ENCODE data around the gene LAMA3. TPM values are rescaled to one million over a fixed set of nuclear protein-coding genes. Genes with fewer than 3 reads are reported as not detected.

LAMA3 gene
- total and polyA plus RNA-seq, 10 donors, result 1.3 to 7.1 (median 3.0) TPM

GRCh38 chr18:23735021-23735464, 45.8 kb downstream of the LAMA3 start:
- Histone ChIP-seq H3K27me3 (replicated peaks in 1 of 7) (peaks cover 0 to 22% (median 0%) of the 10 kb centered on the region in 7 donors), H3K9me3 (no peaks in the 10 kb centered on the region), H3K27ac (no peak overlapping the region), H3K4me3 (no peak overlapping the region), H3K4me1 (peaks cover 0 to 14% (median 3%) of the 10 kb centered on the region in 6 donors), H3K36me3 (no peaks in the 10 kb centered on the region)
- TF ChIP-seq POLR2A (IDR thresholded peaks at IDR 0.05) (no peak), CTCF (IDR thresholded peaks at IDR 0.05 in 8 of 11, conservative IDR thresholded peaks at IDR 0.05 in 3 of 11) (no peak), POLR2AphosphoS5 (IDR thresholded peaks at IDR 0.05) (no peak)
- DNase-seq, result no peak
- intact Hi-C loops (cut with DNase I; ENCODE audit: low total_unique reads), result no loop called here
- WGBS, 5 donors, result 22 to 37% (median 31%) methylated on average over 6 of the region's 6 CpGs

GRCh38 chr18:23737578-23737977, 48.3 kb downstream of the LAMA3 start:
- peaks cover 0 to 22% (median 0%) of the 10 kb centered on the region in 7 donors for H3K27me3 ChIP-seq (replicated peaks in 1 of 7)
- H3K4me1 ChIP-seq, result peaks cover 0 to 14% (median 3%) of the 10 kb centered on the region in 6 donors
- no peak for TF ChIP-seq POLR2A (IDR thresholded peaks at IDR 0.05)
- no peak overlapping the region for H3K4me3 ChIP-seq
- no peaks in the 10 kb centered on the region for H3K36me3 ChIP-seq
- H3K27ac ChIP-seq, result no peak overlapping the region
- H3K9me3 ChIP-seq, result no peaks in the 10 kb centered on the region
- WGBS, 5 donors, result 73 to 85% (median 76%) methylated on average over 9 of the region's 9 CpGs
- intact Hi-C loops (cut with DNase I; ENCODE audit: low total_unique reads), result no loop called here
- DNase-seq, result no peak

- 35 to 44% (median 40%) methylated on average over 5 of the region's 5 CpGs for WGBS, 5 donors
- no peak for DNase-seq
- no peak overlapping the region for H3K4me3 ChIP-seq
- no peaks in the 10 kb centered on the region for H3K9me3 ChIP-seq
- TF ChIP-seq POLR2A (IDR thresholded peaks at IDR 0.05), result no peak
- no peak for TF ChIP-seq CTCF (IDR thresholded peaks at IDR 0.05 in 8 of 11, conservative IDR thresholded peaks at IDR 0.05 in 3 of 11)
- TF ChIP-seq POLR2AphosphoS5 (IDR thresholded peaks at IDR 0.05), result no peak
- peaks cover 0 to 22% (median 0%) of the 10 kb centered on the region in 7 donors for H3K27me3 ChIP-seq (replicated peaks in 1 of 7)
- no peaks in the 10 kb centered on the region for H3K36me3 ChIP-seq
- H3K27ac ChIP-seq, result no peak overlapping the region
- intact Hi-C loops (cut with DNase I; ENCODE audit: low total_unique reads), result no loop called here
- peaks cover 0 to 14% (median 3%) of the 10 kb centered on the region in 6 donors for H3K4me1 ChIP-seq
Measured at GRCh38 chr18:23738151-23738550, 48.9 kb downstream of the LAMA3 start.

GRCh38 chr18:23738575-23738974, 49.3 kb downstream of the LAMA3 start:
- no peak overlapping the region for H3K4me3 ChIP-seq
- no peaks in the 10 kb centered on the region for H3K36me3 ChIP-seq
- intact Hi-C loops (cut with DNase I; ENCODE audit: low total_unique reads), result no loop called here
- H3K9me3 ChIP-seq, result no peaks in the 10 kb centered on the region
- WGBS, 5 donors, result 66 to 81% (median 68%) methylated on average over 5 of the region's 5 CpGs
- H3K27me3 ChIP-seq (replicated peaks in 1 of 7), result peaks cover 0 to 22% (median 0%) of the 10 kb centered on the region in 7 donors
- no peak overlapping the region for H3K27ac ChIP-seq
- no peak for DNase-seq
- peaks cover 0 to 14% (median 3%) of the 10 kb centered on the region in 6 donors for H3K4me1 ChIP-seq
- no peak for TF ChIP-seq CTCF (IDR thresholded peaks at IDR 0.05 in 8 of 11, conservative IDR thresholded peaks at IDR 0.05 in 3 of 11)

Measured in spleen (tissue), 11 donors.